H1 (cell line): ENCODE results near the gene MPPED2. TPM values are rescaled to one million over a fixed set of nuclear protein-coding genes. Genes with fewer than 3 reads are reported as not detected.

Experiments used
- BRCA1 ChIP-seq: IDR thresholded peaks from 2 replicates; pipeline ENCODE4 v1.6.1; 2012; ENCODE audit warnings: low read depth, low read length, improper control_type of control experiment
- CBX5 ChIP-seq: fragments of 300-800, 300-1000 bp; sonication (generic); IDR thresholded peaks from 2 replicates; pipeline ENCODE4 v1.7.1; 2016; ENCODE audit warnings: antibody characterized with exemption, low read length, low read depth
- CTCF ChIP-seq, 3 experiments: IDR thresholded peaks; 1 replicate in 2 of 3; 2 replicates in 1 of 3; pipeline versions ENCODE4 v1.5.1 to v1.6.1; 2011; ENCODE audit warnings: low read length in 3 of 3, mild to moderate bottlenecking in 3 of 3, inconsistent platforms in 2 of 3, low read depth in 1 of 3, moderate library complexity in 1 of 3; ENCODE audit not compliant: insufficient read depth in 1 of 3; ENCODE audit errors: control extremely low read depth in 1 of 3
- JUN ChIP-seq: IDR thresholded peaks from 2 replicates; pipeline ENCODE4 v1.6.1; 2011; ENCODE audit warnings: low read depth, mild to moderate bottlenecking, improper control_type of control experiment, low read length
- KDM4A ChIP-seq: IDR thresholded peaks from one replicate; pipeline ENCODE4 v1.7.1; 2012; ENCODE audit warnings: low read depth, mild to moderate bottlenecking, moderate library complexity, low read length, inconsistent platforms; ENCODE audit not compliant: severe bottlenecking
- KDM5A ChIP-seq: fragments of 200-600 bp; IDR thresholded peaks from 2 replicates; pipeline ENCODE4 v1.7.1; 2012; ENCODE audit warnings: mild to moderate bottlenecking, low read length, inconsistent platforms, mixed read lengths
- NRF1 ChIP-seq: IDR thresholded peaks from 2 replicates; pipeline ENCODE4 v1.6.1; 2011; ENCODE audit warnings: mild to moderate bottlenecking, low read depth, low read length, improper control_type of control experiment
- POLR2A ChIP-seq, 2 experiments: IDR thresholded peaks; 1 replicate in 1 of 2; 2 replicates in 1 of 2; pipeline ENCODE4 v1.6.1; 2011; ENCODE audit warnings: low read depth in 2 of 2, low read length in 2 of 2, mild to moderate bottlenecking in 2 of 2; ENCODE audit errors: control extremely low read depth in 1 of 2
- POU5F1 ChIP-seq: IDR thresholded peaks from 2 replicates; pipeline ENCODE4 v1.6.1; 2011; ENCODE audit warnings: low read depth, mild to moderate bottlenecking, low read length, moderate library complexity
- RBBP5 ChIP-seq: IDR thresholded peaks from 2 replicates; pipeline ENCODE4 v1.7.1; 2012; ENCODE audit warnings: low read depth, mild to moderate bottlenecking, inconsistent platforms, low read length, moderate library complexity, borderline replicate concordance
- SAP30 ChIP-seq: fragments of 300-600 bp; sonication (generic); IDR thresholded peaks from 2 replicates; pipeline ENCODE4 v1.7.1; 2012; ENCODE audit warnings: low read length, moderate library complexity, mild to moderate bottlenecking, inconsistent platforms; ENCODE audit not compliant: insufficient read depth, insufficient replicate concordance
- SIX5 ChIP-seq: IDR thresholded peaks from 2 replicates; pipeline ENCODE4 v1.6.1; 2011; ENCODE audit warnings: mild to moderate bottlenecking, low read depth, low read length
- TEAD4 ChIP-seq: IDR thresholded peaks from 2 replicates; pipeline ENCODE4 v1.6.1; 2012; ENCODE audit warnings: low read depth, low read length, inconsistent platforms, mixed read lengths
- polyA plus RNA-seq, 7 experiments: library from polyadenylated mRNA; depleted of rRNA in 3 of 7; stranded (reverse) in 5 of 7; unstranded in 2 of 7; fragments of >200 nt in 5 of 7; fragments of 200-250 nt in 2 of 7; gene quantifications; 1 replicate in 5 of 7; 2 replicates in 1 of 7; 4 replicates in 1 of 7; pipeline versions ENCODE4 v1.2.1 to v1.2.3, GENCODE V29; 2011 to 2013; ENCODE audit warnings: missing spikeins in 2 of 7, mixed read lengths in 2 of 7
- total RNA-seq: library from RNA; stranded (reverse); fragmentation: NEBNext Ultra II Directional; extraction: Animal tissue kit (Norgen Biotek cat#: 25700); gene quantifications from 2 replicates; pipeline ENCODE4 v1.2.1, GENCODE V29; 2021
- TF ChIP-seq, protein P1 (sequence below): IDR thresholded peaks from 2 replicates; pipeline ENCODE4 v1.6.1; 2012; ENCODE audit warnings: inconsistent platforms

Gene MPPED2
- total and polyA plus RNA-seq, 2 of the 8 experiments (the other 6 are each of a cell fraction or from before 2014, with no cell fraction given), result 1.3 to 3.5 TPM

- no peak for TF ChIP-seq KDM5A
- no peak for TF ChIP-seq SAP30
- no peak for TF ChIP-seq POLR2A (IDR thresholded peaks at IDR 0.05; ENCODE audit: control extremely low read depth in 1 of 2, low read depth in 2 of 2, low read length in 2 of 2)
- no peak for TF ChIP-seq CTCF (IDR thresholded peaks at IDR 0.05; ENCODE audit: control extremely low read depth in 1 of 3, insufficient read depth in 1 of 3, low read depth in 1 of 3, low read length in 3 of 3)
- peak; percentile 94 for TF ChIP-seq TEAD4
- TF ChIP-seq POU5F1, result no peak
- no peak for TF ChIP-seq KDM4A
- TF ChIP-seq, protein P1, sequence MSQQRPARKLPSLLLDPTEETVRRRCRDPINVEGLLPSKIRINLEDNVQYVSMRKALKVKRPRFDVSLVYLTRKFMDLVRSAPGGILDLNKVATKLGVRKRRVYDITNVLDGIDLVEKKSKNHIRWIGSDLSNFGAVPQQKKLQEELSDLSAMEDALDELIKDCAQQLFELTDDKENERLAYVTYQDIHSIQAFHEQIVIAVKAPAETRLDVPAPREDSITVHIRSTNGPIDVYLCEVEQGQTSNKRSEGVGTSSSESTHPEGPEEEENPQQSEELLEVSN, result no peak
- TF ChIP-seq NRF1, result no peak
- TF ChIP-seq RBBP5, result peak; percentile 57; the same call in 1 of the 2 replicates
- TF ChIP-seq SIX5, result no peak
- TF ChIP-seq BRCA1, result no peak
- no peak for TF ChIP-seq JUN
- no peak for TF ChIP-seq CBX5
Measured at GRCh38 chr11:30422447-30423278, 163.5 kb downstream of the MPPED2 start (continued).
